Peyer's patch (tissue), 4 donors: ENCODE results near the gene PCDHGC4.

Experiments used
- CTCF ChIP-seq, 6 experiments: fragments of 450-650 bp in 4 of 6; fragments of 200-600 bp in 2 of 6; sonication (generic) in 1 of 6; IDR thresholded peaks; one replicate each; pipeline ENCODE4 v1.5.1; 2017 to 2019; ENCODE audit warnings: antibody characterized with exemption in 6 of 6, mild to moderate bottlenecking in 3 of 6, moderate library complexity in 1 of 6
- POLR2A ChIP-seq, 2 donors: fragments of 450-650 bp; IDR thresholded peaks; one replicate each; pipeline ENCODE4 v1.5.1; 2017; ENCODE audit warnings: antibody characterized with exemption in 2 of 2, mild to moderate bottlenecking in 2 of 2, moderate library complexity in 2 of 2

- TF ChIP-seq CTCF (IDR thresholded peaks at IDR 0.05) (no peak), POLR2A (IDR thresholded peaks at IDR 0.05) (no peak)
Measured at GRCh38 chr5:141521244-141521781, 36.5 kb downstream of the PCDHGC4 start.
